IMR-90 (cell line): ENCODE data around the gene PSD2.

ENCODE experiments used
- CEBPB ChIP-seq: IDR thresholded peaks from 2 replicates; pipeline ENCODE4 v1.6.1; 2012; ENCODE audit warnings: low read depth, low read length, improper control_type of control experiment
- POLR2A ChIP-seq: IDR thresholded peaks from 2 replicates; pipeline ENCODE4 v1.6.1; 2012; ENCODE audit warnings: mild to moderate bottlenecking, low read depth, low read length
- TF ChIP-seq, protein P1 (sequence below): conservative IDR thresholded peaks from 2 replicates; pipeline ENCODE4 v1.5.1; 2012; ENCODE audit warnings: mild to moderate bottlenecking, low read depth, low read length, improper control_type of control experiment

- TF ChIP-seq, protein P1, sequence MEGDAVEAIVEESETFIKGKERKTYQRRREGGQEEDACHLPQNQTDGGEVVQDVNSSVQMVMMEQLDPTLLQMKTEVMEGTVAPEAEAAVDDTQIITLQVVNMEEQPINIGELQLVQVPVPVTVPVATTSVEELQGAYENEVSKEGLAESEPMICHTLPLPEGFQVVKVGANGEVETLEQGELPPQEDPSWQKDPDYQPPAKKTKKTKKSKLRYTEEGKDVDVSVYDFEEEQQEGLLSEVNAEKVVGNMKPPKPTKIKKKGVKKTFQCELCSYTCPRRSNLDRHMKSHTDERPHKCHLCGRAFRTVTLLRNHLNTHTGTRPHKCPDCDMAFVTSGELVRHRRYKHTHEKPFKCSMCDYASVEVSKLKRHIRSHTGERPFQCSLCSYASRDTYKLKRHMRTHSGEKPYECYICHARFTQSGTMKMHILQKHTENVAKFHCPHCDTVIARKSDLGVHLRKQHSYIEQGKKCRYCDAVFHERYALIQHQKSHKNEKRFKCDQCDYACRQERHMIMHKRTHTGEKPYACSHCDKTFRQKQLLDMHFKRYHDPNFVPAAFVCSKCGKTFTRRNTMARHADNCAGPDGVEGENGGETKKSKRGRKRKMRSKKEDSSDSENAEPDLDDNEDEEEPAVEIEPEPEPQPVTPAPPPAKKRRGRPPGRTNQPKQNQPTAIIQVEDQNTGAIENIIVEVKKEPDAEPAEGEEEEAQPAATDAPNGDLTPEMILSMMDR = no peak
- TF ChIP-seq CEBPB (no peak), POLR2A (no peak)
Measured at GRCh38 chr5:139812836-139813805, 17.5 kb downstream of the PSD2 start.
